22Rv1 (cell line): Measurements from ENCODE around the gene CFAP46.

Experiments
- H3K27ac ChIP-seq: fragments of 450-650 bp; 2 replicates; pipeline ENCODE4 v1.5.1; 2017
- ZFX ChIP-seq: fragments of 450-650 bp; IDR thresholded peaks from 2 replicates; pipeline ENCODE4 v1.6.1; 2017; ENCODE audit warnings: antibody characterized with exemption, borderline replicate concordance
- TF ChIP-seq, protein P1 (sequence below): fragments of 450-650 bp; IDR thresholded peaks from 2 replicates; pipeline ENCODE4 v1.5.1; 2017; ENCODE audit warnings: mild to moderate bottlenecking

CFAP46 gene

DNA sequence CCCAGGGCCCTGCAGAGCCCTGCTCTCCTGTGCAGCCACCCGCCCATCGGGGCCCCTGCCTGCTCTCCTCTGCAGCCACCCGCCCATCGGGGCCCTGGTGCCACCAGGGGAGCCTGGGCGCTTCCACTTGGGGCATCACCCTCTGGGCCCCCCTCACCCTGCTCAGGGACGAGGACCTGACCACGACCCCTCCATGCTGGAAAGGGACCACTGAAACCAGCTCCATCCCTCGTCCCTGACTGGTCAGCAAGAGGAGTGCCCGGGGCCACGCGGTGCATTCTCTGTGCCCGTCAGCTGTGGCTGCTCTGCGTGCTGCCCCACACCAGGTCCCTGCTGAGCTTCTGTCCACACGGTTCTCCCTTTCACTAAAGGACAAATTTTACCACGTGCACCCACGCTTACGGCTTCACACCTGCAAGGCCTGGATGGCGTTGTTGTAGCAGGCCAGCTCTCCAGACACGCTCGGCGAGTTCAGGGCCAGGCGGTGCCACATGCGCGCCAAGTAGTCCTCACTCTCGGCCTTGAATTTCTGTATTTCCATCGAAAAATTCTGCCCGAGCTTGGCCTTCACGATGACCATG, 57.6 kb downstream of the CFAP46 start:
- no peak overlapping the region for H3K27ac ChIP-seq
- TF ChIP-seq, protein P1, sequence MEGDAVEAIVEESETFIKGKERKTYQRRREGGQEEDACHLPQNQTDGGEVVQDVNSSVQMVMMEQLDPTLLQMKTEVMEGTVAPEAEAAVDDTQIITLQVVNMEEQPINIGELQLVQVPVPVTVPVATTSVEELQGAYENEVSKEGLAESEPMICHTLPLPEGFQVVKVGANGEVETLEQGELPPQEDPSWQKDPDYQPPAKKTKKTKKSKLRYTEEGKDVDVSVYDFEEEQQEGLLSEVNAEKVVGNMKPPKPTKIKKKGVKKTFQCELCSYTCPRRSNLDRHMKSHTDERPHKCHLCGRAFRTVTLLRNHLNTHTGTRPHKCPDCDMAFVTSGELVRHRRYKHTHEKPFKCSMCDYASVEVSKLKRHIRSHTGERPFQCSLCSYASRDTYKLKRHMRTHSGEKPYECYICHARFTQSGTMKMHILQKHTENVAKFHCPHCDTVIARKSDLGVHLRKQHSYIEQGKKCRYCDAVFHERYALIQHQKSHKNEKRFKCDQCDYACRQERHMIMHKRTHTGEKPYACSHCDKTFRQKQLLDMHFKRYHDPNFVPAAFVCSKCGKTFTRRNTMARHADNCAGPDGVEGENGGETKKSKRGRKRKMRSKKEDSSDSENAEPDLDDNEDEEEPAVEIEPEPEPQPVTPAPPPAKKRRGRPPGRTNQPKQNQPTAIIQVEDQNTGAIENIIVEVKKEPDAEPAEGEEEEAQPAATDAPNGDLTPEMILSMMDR, result no peak
- TF ChIP-seq ZFX, result no peak

- TF ChIP-seq ZFX, result no peak
- TF ChIP-seq, protein P1, result no peak
Observed at GRCh38 chr10:132884041-132884440, 58.3 kb downstream of the CFAP46 start.

DNA sequence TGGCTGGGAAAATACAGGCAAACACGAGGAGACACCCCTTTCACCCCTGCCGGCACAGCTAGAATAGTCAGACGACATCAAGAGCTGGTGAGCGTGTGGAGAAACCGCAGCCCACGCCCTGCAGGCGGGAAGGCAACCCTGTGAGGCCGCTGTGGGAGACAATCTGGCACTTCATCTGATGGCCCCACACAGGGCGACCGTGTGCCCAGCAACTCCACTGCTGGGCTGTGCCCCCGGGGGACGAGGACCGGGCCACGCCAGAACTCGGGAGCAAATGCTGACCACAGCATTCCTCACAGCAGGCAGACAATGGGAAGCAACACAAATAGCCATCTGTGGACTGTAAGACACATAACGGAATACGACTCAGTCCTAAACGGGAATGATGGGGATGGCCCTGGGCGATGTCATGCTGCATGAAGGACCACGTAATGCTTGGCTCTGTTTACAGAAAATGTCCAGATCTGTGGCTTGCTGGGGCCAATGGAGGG, 58.9 kb downstream of the CFAP46 start:
- no peak overlapping the region for H3K27ac ChIP-seq
- TF ChIP-seq, protein P1, result no peak
- TF ChIP-seq ZFX, result no peak

More at GRCh38 chr10:132884041-132884440, 58.3 kb downstream of the CFAP46 start:
- no peak overlapping the region for H3K27ac ChIP-seq

DNA sequence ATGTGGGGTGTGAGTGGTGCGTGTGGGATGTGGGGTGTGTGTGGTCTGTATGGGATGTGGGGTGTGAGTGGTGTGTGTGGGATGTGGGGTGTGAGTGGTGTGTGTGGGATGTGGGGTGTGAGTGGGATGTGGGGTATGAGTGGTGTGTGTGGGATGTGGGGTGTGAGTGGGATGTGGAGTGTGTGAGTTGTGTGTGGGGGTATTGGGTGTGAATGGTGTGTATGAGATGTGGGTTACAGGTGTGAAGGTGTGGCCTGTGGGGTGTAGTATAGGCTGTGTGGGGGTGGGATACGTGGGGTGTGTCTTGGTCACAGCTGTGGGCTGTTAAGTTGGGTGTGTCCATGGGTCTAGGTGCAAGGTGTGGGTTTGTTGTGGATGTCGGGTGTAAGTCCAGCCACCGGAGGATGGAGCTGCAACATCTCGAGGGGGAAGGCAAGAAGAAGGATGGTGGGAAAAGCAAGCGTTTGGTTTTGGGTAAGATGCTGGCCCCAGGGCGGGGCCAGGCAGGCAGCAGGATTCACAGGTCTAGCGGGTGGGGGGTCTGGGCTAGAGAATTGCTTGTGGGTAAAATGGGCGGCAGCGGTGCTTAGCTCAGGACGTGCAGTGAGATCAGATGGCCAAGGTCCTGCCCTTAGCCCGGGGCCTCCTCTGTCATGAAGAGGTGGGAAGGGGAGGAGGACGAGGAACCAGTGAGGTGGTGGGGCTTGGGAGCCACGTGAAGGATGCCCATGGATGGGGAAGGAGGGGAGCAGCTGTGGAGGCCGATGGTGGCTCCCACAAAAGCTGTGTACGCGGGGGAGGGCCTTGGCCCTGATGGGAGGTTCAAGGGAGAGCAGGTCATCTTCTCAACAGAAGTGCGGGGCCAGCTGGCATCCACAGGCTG, 60.1 kb downstream of the CFAP46 start:
- TF ChIP-seq ZFX, result no peak
- TF ChIP-seq, protein P1, result no peak
- no peak overlapping the region for H3K27ac ChIP-seq

DNA sequence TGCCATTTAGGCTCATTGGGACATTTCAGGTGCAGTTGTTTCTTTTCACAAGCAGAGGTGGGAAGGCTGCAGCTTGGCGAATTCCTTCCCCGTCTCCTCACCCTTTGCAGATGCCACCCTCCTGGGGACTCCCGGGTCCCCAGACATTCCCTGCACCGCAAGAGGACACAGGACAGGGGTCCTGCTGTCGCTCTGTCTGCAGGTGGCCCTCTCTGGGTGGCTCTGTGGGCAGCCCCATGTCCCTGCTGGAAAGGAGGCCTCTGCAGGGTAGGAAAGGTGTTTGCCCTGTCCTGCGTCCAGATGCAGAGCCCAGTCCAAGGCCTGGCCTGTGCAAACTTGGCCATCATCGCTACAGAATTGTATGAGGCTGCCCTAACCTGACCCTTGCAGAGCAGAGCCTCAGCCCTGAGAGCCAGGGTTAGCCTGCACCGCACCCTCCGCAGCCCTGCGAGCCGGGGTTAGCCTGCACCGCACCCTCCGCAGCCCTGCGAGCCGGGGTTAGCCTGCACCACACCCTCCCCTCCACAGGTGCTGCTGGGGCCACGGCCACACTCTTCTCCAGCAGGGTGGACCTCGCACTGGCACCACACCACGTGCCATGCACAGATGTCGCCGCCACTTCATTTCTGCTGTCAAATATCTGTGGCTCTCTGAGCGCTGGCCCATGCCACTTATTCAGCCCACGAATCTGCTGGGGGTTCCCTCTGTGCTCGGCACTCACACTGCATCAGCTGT, 61.0 kb downstream of the CFAP46 start:
- H3K27ac ChIP-seq, result no peak overlapping the region

GRCh38 chr10:132880128-132880981, 62.0 kb downstream of the CFAP46 start:
- TF ChIP-seq ZFX, result no peak
- TF ChIP-seq, protein P1, result no peak
- H3K27ac ChIP-seq, result no peak overlapping the region

More for the DNA sequence above, 61.0 kb downstream of the CFAP46 start:
- TF ChIP-seq ZFX, result no peak
- TF ChIP-seq, protein P1, result no peak
